GM21529 (cell line): ENCODE measurements around the gene ARHGAP6.
"Not testable (repeated sequence)": the region's sequence is repeated elsewhere in the genome, so short reads cannot be mapped to it uniquely, and the experiment has no call there.

ENCODE experiments used
- ATAC-seq: cut with Tn5 transposase; IDR thresholded peaks from one replicate; pipeline ENCODE4 v1.9.1; 2021; ENCODE audit not compliant: unreplicated experiment

The ARHGAP6 gene

DNA sequence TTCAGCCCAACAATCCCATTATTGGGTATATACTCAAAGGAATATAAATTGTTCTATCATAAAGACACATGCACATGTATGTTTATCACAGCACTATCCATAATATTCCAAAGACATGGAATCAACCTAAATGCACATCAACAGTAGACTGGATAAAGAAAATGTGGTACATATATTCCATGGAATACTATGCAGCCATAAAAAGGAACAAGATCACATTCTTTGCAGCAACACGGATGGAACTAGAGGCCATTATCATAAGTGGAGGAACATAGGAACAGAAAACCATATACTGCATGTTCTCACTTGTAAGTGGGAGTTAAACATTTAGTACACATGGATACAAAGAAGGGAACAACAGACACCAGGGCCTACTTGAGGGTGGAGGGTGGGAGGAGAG is 301.9 kb downstream of the ARHGAP6 start:
- ATAC-seq, result not testable (repeated sequence)

DNA sequence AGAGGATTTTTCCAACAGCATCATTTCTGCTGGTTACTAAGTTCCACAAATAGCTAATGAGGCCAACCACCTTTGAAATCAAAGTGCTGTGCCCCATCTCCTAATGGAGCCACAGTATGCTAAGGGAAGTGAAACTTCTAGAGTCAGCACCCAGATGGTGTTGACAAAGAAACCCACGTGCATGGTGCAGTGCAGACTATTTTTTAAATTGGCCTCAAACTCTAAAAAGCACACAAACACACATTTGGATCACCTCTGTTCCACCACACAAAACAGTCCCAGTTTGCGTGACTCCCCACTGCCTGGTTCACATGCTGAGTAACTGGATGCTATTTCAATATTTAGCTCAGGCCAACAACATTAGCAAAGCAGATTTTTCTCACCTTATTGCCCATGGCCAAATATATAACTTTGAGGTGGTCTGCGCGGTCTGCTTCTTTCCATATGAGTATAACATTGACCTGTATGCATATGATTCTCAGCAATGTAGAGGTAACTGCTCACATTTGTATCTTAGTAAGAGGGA is 302.6 kb downstream of the ARHGAP6 start:
- ATAC-seq, result peak; percentile 95

DNA sequence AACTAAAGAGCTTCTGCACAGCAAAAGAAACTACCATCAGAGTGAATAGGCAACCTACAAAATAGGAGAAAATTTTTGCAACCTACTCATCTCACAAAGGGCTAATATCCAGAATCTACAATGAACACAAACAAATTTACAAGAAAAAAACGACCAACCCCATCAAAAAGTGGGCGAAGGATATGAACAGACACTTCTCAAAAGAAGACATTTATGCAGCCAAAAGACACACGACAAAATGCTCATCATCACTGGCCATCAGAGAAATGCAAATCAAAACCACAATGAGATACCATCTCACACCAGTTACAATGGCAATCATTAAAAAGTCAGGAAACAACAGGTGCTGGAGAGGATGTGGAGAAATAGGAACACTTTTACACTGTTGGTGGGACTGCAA is 304.1 kb downstream of the ARHGAP6 start:
- ATAC-seq, result not testable (repeated sequence)

DNA sequence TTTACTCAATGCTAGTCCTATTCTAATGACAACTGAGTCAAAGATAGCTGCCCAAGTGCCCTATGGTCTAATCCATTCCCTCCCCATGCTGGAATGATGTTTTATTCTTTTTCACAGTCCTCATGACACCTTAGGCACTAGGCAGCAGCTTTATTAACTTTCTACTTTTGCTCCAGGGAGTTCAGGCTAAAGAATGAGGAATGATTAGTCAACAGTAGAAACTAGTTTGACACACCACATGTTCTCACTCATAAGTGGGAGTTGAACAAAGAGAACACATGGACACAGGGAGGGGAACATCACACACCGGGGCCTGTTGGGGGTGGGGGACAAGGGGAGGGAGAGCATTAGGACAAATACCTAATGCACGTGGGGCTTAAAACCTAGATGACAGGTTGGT is 309.8 kb downstream of the ARHGAP6 start:
- not testable (repeated sequence) for ATAC-seq

DNA sequence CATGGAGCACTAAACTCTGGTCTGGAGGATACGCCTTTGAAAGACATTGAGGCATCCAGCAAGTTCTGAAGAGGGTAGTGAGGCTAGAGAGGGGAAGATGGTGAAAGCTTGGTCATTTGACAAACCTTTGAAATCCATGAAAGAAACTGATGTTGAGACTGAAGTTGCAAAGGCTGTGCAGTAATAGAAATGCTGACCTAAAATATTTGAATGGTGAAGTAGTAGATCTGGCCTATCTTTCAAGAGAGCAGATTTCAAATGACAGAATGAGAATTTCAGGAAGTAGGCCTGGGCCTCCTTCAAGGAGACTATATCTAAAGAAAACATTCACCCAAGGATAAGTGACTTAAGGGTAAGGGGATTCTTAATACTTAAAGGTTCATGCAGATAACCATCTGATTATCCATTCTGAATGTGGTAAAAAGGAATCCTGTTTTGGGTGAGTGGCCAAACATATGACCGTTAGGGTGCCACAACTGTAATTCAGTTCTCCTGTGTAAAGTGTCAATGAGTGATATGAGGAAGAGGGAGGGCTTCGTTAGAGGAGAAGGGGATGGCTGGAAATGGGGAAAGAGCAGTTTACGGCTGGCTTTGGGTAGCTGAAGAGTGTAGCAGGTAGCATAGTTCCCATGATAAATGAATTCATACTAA is 310.3 kb downstream of the ARHGAP6 start:
- no peak for ATAC-seq

DNA sequence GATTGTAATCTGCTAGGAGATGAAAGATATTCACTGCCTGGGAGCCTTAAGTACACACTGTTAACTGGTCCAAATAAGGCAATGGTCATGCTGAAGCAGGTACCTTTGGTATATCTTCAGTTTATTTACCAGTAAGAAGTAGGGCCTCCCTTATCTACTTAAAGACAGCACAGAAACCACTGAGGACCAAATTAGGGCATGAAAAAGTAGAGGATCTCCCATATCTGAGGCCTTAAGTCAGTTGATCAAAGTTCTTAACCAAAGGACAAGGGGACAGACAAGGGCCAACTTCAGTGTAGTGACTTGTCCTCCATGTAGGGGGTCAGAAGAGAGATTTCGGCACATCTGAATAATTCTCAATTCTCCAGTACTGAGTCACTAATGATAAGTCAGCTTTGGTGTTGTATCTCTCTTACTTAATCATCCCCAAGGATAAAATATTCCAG is 313.4 kb downstream of the ARHGAP6 start:
- ATAC-seq, result no peak

DNA sequence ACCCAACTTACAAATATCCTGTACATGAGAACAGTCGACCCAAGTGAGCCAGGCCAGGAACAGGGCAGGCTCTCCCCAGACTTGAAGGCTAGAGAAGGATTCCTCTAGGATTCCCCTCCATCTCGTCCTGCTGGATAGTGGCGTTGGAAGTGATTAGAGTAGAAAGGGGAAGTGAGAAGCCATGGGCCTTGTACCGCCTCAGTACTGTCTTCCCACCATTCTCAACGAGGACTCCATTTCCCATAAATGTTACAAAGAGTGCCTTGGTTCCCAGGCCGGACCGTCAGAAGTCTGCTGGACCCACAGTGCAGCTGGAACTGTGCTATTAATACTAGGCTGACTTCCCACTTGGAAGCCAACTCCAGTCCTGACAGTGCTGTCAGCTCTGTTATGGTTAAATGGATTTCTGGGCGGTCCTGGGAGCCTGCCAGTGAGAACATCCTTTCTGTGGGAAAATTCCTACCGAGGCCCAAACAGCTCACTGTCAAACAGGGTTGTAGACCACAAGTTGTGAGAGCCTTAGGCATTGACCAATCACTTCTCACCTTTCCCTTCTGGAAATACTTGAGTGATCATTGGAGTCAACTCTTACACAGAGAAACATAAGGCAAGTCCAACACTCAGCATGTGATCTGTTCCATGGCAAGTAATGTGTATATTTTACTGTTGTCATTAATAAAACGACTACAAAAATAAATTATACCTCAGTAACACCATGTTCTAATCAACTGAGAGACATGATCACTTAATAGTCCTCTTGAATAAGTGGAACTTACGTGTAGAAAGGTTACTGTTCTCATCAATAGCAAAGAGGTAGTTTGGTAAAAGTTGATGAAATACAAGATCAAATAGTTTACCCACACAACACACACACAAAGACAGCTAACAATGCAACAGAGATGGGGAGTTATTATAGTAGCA is 314.1 kb downstream of the ARHGAP6 start:
- ATAC-seq, result peak; percentile 46

DNA sequence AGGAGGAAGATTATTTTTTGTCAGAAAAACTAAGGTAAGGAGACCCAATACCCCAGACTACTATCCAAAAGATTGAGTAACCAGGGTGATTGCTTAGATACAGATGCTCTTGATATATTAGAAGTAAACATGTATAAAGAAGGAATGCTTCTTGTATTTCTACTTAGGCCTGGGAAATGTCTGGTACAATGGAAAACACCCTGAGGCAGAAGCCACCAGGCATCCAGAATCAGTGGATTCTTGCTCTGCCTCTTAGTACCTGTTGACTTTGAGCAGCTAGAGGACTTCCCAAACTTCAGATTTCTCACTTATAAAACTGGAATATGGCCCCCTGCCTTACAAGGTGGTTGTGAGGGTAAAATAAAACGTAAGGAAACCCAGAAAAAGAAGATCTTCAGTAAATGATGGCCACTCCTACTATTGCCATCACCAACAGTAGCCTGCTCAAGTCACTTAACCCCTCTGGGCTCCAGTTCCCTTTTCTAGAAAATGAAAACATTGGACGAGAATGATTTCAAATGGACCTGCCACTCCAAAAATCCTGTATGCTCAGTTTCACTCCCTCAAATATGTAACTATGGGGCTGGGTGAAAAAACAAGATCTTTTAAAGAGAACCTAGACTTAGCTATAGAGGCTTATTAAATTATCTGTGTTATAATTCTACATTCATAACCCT is 315.9 kb downstream of the ARHGAP6 start:
- no peak for ATAC-seq

DNA sequence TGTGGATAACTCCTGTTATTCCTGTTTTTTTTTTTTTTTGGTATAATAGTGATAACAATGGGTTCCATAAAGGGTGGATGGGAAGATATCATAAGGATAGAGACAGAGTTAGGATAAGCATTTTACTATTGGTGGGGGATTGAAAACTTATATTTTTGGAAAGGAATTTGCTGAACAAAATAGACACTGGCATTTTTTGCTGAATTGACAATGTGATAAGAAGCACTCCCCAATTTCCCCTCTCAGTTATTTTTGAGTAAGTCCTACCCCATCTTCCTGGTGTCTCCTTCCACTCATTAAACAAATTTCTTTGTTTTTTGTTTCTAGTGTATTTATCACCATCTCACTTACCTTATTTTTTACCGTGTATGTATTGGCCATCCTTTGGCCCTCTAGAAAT is 316.7 kb downstream of the ARHGAP6 start:
- ATAC-seq, result no peak

DNA sequence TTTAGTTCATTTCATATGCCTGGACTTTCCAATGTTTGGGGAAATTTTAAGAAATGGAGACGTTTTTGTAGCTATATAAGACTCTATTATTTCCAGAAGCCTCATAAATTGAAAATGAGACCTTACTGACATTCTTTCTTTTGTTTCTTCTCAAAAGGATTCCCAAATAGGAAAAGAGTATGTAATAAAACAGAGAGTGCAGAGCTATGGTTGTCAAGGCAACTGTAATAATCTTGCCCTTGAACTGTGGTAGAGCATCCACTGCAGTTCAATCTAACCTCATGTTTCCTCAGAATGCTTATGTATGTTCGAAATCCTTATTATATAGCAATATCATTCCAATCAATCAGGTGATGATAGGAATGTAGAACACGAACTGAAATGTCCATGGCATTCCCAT is 318.4 kb downstream of the ARHGAP6 start:
- no peak for ATAC-seq

DNA sequence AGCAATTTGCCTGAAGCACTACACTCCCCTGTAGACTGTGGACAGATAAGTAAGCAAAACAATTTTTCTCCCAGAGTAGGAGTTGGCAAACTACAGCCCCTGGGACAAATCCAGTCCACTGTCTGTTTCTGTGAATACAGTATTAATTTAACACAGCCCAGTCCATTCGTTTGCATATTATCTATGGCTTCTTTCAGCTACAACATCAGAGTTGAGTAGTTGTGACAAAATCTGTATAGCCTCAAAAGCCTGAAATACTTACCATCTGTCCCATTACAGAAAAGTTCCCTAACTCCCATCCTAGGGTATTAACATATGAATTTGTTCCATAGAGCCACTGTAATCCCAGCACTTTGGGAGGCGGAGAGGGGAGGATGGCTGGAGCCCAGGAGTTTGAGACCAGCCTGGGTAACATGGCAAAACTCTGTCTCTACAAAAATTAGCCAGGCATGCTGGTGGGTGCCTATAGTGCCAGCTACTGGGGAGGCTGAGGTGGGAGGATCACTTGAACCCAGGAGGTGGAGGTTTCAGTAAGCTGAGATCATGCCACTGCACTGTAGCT is 319.5 kb downstream of the ARHGAP6 start:
- ATAC-seq, result no peak

DNA sequence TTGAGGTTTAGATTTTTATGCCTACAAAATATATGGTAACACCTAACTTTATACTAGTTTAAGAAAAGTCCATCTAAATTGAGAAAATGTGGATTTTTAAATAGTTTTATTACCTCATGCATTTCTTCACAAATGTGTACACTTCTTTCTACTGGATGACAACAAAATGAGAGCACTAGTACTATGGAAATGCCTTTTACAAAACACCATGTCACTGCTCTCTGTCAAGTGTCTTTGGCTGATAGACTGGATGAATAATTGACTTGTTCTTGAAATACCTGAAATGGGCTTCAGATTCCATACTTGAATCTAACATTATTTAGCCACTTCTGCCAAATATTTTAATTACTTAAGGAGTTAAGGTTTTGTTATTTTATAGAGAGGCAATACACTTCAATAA is 323.0 kb downstream of the ARHGAP6 start:
- ATAC-seq, result no peak

DNA sequence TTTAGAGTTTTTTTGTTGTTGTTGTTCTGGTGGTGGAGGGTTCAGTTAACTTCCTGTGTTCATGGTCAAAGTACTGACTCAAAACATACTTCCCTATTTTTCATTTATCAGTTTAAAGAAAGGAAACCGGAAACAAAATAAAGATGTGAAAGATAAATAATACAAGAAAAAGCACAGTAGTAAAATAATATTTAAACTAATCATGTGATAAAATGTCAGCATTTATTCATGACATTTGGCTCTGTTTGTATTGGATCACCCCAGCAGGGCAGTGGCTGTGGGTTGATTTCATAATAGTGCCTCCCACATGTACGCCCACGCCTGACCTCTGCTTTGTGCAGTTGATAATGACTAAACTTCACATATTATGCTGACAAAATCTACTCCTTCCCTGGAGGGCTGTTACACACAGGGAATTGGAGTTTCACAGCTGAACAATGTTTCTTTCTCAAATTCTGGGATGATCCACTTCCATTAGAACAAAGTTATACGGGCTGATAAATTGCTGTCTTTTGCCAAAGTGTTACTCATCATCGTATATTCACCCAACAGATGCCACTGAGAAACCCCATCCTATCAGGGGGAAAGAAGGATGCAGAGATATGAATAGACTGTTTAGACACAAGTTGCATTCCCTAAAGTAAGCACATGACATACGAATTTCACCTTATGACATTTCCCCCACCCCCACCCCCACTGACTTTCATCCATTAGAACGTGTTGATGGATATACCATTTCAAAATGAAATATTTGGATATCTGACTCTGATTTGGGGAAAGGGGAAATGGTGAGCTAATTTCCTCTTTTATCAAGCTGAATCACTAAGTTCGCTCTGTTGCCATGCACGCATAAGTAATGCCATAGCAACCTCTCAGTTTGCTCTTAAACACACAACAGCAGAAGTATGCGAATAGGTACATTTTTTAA is 324.2 kb downstream of the ARHGAP6 start:
- peak; percentile 84 for ATAC-seq

DNA sequence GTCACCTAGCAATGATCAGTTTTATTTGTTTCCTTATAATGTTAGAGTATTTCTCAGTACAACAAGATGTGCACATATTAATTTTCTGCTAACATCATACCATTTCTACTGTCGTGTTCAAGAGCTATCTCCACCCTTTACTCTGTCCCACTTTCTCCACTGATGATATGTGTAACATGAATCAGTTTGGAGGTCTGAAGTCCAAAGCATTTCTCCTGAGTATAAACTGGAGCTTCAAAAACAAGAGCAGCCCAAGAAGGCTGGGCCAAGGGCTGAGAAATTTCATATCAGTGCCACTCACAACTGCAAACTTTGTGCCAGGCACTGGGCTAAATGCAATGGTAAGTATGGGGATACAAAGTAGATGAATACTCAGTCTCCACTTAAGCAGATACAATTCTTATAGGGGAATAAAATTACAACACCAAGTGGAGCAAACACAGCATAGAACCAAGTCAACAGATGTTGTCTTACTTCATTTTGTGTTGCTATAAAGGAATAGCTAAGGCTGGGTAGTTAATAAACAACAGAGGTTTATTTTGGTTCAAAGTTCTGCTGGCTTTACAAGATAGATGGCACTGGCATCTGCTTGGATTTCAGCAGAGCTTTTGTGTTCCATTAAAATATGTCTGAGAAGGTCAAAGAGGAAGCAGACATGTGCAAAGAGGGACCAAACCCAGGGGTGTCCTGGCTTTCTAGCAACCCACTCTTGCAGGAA is 328.3 kb downstream of the ARHGAP6 start:
- no peak for ATAC-seq

DNA sequence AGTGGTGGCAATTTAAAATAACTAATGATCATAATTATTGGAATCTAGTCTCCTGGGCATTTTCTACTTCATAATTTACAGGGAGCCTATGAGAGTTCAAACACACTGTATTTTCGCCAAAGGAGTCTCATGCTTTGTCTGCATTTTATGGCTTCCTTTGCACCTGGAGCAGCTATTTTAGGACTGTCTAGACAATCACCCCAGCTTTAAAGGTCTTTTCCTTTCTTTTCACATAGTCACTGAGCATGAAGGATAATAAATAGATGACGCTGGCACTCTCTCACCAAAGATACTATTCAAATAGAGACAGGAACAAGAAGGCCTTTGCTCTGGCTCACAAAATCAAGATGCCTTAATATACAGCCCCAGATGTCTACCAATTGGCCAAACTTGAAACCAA is 329.5 kb downstream of the ARHGAP6 start:
- ATAC-seq, result no peak

DNA sequence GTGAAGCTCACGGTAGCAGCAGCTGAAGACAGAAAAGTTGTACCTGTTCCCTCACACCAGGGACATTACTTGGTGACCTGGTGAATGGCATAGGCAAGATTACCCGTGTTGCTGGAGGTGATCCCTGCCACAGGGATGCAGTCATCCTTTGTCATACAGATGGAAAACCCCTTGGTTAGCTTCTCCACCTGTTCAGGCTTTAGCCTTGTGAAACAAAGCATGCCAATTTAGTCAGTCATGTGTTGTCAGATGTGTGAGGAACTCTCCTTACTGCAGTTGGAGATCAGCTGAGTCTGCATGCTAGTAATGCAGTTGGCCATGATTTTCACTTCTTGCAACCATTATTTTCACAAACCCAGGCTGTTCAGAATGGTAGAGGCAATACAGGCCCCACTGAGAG is 331.6 kb downstream of the ARHGAP6 start:
- ATAC-seq, result no peak

DNA sequence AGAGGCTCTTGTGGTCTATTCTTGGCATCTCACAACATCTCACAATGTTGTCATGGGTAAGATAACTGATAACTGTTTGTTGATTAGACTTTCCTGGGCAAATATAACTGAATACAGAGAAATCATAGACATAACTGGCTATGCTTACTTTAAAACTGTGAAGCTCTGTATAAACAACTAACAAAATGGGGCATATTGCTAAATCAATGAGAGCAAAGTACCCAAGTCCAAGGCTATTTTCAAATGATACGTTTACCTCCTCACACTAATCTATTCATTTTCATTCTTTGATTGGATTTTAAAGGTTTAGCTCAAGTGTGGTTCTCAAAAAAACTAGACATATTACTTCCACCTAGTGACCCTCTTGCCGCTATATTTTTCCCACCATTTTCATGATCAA is 333.9 kb downstream of the ARHGAP6 start:
- no peak for ATAC-seq

DNA sequence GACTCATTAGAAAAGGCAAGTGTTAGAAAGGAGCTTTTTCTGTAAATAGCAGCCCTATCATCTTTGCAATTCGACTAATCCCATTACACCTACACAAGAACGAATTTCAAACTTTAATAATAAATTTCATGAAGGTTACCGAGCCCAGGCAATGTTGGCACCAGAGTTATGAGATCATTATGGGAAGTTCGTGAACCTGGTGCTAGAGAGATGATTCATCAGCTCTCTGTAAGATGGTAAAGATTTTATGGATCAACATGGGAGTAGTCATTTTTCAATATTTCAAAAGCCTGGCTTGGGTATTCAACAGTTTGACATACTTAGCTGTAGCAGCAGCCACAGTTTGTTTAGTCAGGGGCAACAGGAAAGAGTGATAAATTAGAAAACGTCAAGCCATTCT is 336.7 kb downstream of the ARHGAP6 start:
- no peak for ATAC-seq

DNA sequence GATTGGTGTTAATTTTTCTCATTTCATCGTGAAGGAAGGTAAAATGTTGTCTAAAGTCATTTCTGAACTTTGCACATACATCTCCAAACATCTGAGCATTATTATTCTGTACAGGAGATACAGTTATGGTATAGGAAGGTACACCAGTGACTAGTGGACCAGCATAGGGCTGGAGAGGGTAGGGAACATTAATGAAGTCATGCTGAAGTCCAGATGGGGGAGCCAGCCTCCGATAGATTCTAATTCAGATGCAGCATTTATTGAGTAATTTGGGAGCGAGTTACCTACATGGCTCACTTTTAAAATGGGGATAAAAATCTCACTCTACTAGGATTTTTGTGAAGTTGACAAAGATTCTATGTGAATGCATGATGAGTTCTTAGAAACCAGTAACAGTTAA is 337.6 kb downstream of the ARHGAP6 start:
- ATAC-seq, result no peak
